ENCODE results near the gene SLC12A7. TPM values are rescaled to one million over a fixed set of nuclear protein-coding genes. Genes with fewer than 3 reads are reported as not detected.

SLC12A7 gene
- total and polyA plus RNA-seq, 12 donors = 1.3 to 52.6 (median 24.4) TPM

- H3K4me1 ChIP-seq (replicated peaks in 1 of 2) = no peaks in the 10 kb centered on the region
- no peaks in the 10 kb centered on the region for H3K9me3 ChIP-seq (replicated peaks in 1 of 3)
- H3K27ac ChIP-seq = no peak overlapping the region
- H3K36me3 ChIP-seq (replicated peaks in 1 of 2) = peaks cover 0 to 33% of the 10 kb centered on the region in 2 donors
- H3K4me3 ChIP-seq = no peak overlapping the region
- no peaks in the 10 kb centered on the region for H3K27me3 ChIP-seq
- TF ChIP-seq POLR2A (IDR thresholded peaks at IDR 0.05) = no peak
- TF ChIP-seq, protein P1, sequence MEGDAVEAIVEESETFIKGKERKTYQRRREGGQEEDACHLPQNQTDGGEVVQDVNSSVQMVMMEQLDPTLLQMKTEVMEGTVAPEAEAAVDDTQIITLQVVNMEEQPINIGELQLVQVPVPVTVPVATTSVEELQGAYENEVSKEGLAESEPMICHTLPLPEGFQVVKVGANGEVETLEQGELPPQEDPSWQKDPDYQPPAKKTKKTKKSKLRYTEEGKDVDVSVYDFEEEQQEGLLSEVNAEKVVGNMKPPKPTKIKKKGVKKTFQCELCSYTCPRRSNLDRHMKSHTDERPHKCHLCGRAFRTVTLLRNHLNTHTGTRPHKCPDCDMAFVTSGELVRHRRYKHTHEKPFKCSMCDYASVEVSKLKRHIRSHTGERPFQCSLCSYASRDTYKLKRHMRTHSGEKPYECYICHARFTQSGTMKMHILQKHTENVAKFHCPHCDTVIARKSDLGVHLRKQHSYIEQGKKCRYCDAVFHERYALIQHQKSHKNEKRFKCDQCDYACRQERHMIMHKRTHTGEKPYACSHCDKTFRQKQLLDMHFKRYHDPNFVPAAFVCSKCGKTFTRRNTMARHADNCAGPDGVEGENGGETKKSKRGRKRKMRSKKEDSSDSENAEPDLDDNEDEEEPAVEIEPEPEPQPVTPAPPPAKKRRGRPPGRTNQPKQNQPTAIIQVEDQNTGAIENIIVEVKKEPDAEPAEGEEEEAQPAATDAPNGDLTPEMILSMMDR (IDR thresholded peaks at IDR 0.05) = no peak
- no peak for DNase-seq
- intact Hi-C loops (cut with DNase I) = no loop called here
- WGBS, 4 donors = 90 to 94% (median 93%) methylated on average over 34 to 39 of the region's 39 CpGs
Measured at GRCh38 chr5:1054018-1054798, 57.7 kb downstream of the SLC12A7 start.

GRCh38 chr5:1053391-1054017 lies 58.4 kb downstream of the SLC12A7 start:
- 91 to 95% (median 93%) methylated on average over 18 to 32 of the region's 32 CpGs for WGBS, 4 donors
- intact Hi-C loops (cut with DNase I) = no loop called here
- H3K27me3 ChIP-seq = no peaks in the 10 kb centered on the region
- H3K9me3 ChIP-seq (replicated peaks in 1 of 3) = no peaks in the 10 kb centered on the region
- no peak for DNase-seq
- no peak overlapping the region for H3K4me3 ChIP-seq
- H3K36me3 ChIP-seq (replicated peaks in 1 of 2) = peaks cover 0 to 26% of the 10 kb centered on the region in 2 donors
- TF ChIP-seq POLR2A (IDR thresholded peaks at IDR 0.05) = no peak
- TF ChIP-seq, protein P1 (IDR thresholded peaks at IDR 0.05) = no peak
- H3K4me1 ChIP-seq (replicated peaks in 1 of 2) = no peaks in the 10 kb centered on the region
- no peak overlapping the region for H3K27ac ChIP-seq

GRCh38 chr5:1052641-1053390 lies 59.0 kb downstream of the SLC12A7 start:
- DNase-seq = no peak
- H3K4me3 ChIP-seq = no peak overlapping the region
- TF ChIP-seq, protein P1 (IDR thresholded peaks at IDR 0.05) = no peak
- no peak for TF ChIP-seq POLR2A (IDR thresholded peaks at IDR 0.05)
- no peak overlapping the region for H3K27ac ChIP-seq
- no peaks in the 10 kb centered on the region for H3K4me1 ChIP-seq (replicated peaks in 1 of 2)
- H3K36me3 ChIP-seq (replicated peaks in 1 of 2) = peaks cover 0 to 26% of the 10 kb centered on the region in 2 donors
- WGBS, 4 donors = 90 to 96% (median 93%) methylated on average over 11 to 29 of the region's 29 CpGs
- H3K9me3 ChIP-seq (replicated peaks in 1 of 3) = no peaks in the 10 kb centered on the region
- no peaks in the 10 kb centered on the region for H3K27me3 ChIP-seq
- intact Hi-C loops (cut with DNase I) = no loop called here

- H3K36me3 ChIP-seq (replicated peaks in 1 of 2) = peaks cover 0 to 23% of the 10 kb centered on the region in 2 donors
- WGBS, 4 donors = 90 to 100% (median 95%) methylated on average over 3 to 17 of the region's 17 CpGs
- no peak for TF ChIP-seq POLR2A (IDR thresholded peaks at IDR 0.05)
- TF ChIP-seq, protein P1 (IDR thresholded peaks at IDR 0.05) = no peak
- intact Hi-C loops (cut with DNase I) = no loop called here
- H3K4me3 ChIP-seq = no peak overlapping the region
- no peak overlapping the region for H3K27ac ChIP-seq
- no peaks in the 10 kb centered on the region for H3K27me3 ChIP-seq
- no peaks in the 10 kb centered on the region for H3K9me3 ChIP-seq (replicated peaks in 1 of 3)
- no peaks in the 10 kb centered on the region for H3K4me1 ChIP-seq (replicated peaks in 1 of 2)
- no peak for DNase-seq
Measured at GRCh38 chr5:1052076-1052475, 59.8 kb downstream of the SLC12A7 start.
